ENCODE results near the gene SLC23A3. TPM values are rescaled to one million over a fixed set of nuclear protein-coding genes. Genes with fewer than 3 reads are reported as not detected.

Gene SLC23A3
- total RNA-seq, 4 donors from 2014 or later = 1.0 to 2.7 (median 1.2) TPM

DNA sequence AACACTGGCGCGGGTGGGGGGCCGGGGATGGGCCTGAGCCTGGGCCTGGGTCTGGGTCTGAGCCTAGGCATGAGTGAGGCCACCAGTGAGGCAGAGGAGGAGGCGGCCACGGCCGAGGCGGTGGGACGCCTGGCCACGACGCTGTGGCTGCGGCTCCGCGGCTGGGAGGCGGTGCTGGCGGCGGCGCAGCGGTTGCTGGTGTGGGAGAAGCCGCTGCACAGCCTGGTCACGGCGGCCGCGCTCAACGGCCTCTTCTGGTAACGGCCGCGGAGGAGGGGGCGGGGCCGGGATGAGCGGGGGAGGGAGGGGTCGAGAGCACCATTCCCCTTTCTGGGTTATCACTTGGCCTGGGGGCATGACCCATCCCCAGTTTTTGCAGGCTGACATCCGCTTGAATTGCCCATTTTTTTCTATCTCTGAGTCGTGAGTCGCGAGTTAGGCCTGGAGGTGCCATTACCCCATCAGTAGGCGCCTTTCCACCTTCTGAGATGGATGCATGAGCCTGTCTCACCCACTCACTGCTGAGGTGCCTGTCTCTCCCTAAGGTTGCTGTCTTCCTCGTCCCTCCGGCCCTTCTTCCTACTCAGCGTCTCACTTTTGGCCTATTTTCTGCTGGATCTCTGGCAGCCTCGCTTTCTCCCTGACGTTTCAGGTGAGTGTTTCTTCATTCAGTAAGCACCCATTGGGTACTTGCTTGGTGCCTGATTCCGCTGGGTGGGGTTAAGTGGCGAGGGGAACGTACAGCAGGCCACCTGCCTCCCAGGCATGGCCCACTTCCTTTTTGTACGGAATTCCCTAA, 8.7 kb upstream of the SLC23A3 start:
- TF ChIP-seq, protein P1, sequence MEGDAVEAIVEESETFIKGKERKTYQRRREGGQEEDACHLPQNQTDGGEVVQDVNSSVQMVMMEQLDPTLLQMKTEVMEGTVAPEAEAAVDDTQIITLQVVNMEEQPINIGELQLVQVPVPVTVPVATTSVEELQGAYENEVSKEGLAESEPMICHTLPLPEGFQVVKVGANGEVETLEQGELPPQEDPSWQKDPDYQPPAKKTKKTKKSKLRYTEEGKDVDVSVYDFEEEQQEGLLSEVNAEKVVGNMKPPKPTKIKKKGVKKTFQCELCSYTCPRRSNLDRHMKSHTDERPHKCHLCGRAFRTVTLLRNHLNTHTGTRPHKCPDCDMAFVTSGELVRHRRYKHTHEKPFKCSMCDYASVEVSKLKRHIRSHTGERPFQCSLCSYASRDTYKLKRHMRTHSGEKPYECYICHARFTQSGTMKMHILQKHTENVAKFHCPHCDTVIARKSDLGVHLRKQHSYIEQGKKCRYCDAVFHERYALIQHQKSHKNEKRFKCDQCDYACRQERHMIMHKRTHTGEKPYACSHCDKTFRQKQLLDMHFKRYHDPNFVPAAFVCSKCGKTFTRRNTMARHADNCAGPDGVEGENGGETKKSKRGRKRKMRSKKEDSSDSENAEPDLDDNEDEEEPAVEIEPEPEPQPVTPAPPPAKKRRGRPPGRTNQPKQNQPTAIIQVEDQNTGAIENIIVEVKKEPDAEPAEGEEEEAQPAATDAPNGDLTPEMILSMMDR (IDR thresholded peaks at IDR 0.05) = no peak
- DNase-seq (ENCODE audit: low spot score) = peak; percentile 46
- ATAC-seq (ENCODE audit: low FRiP score) = no peak

DNA sequence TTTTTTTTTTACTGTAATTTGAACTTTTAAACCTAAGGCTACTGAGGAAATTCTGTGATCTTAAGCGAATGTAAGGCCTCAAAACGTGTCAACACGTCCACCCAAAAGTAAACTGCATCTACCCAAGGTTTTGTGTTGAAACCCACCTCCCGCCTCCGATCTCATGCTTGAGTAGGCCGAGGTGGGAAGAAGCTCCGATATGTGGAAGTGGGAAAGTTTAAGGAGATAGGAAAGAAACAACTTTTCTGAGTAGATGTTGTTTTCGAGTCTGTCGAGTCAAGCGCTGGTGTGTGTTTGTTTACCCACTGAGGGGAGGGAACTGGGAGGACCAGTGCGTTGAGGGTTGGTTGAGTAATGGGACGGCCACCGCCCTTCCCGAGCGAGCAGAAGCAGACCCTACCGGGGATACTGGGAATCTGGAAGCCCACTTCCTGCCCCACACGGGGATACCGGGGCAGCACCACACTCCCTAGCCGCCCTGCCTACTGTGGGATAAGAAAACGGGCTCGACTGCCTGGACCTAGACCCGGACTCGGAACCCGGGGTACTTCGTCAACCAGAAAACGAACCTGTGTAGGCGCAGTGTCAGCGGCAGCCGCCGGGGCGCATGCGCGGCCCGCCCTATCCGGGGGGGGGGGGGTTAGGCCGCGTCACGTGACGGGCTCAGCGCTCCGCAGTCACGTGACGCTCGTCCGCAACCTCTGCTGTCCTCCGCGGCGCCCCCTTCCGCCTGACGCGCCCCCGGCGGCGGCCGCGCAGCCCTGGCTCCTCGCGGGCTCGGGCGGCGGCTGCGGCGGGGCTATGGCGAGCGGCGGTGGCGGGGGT, 7.9 kb upstream of the SLC23A3 start, which contains the start of gene RETREG2:
RETREG2 (plus strand) TSS at position 724 of the 825 bp plus-strand sequence; CDS start at position 802, 78 bp downstream.
- peak; percentile 28 for DNase-seq (ENCODE audit: low spot score)
- peak; percentile 85 for ATAC-seq (ENCODE audit: low FRiP score)
- TF ChIP-seq, protein P1 (IDR thresholded peaks at IDR 0.05) = peak in 1 of 3 donors; percentile 25

DNA sequence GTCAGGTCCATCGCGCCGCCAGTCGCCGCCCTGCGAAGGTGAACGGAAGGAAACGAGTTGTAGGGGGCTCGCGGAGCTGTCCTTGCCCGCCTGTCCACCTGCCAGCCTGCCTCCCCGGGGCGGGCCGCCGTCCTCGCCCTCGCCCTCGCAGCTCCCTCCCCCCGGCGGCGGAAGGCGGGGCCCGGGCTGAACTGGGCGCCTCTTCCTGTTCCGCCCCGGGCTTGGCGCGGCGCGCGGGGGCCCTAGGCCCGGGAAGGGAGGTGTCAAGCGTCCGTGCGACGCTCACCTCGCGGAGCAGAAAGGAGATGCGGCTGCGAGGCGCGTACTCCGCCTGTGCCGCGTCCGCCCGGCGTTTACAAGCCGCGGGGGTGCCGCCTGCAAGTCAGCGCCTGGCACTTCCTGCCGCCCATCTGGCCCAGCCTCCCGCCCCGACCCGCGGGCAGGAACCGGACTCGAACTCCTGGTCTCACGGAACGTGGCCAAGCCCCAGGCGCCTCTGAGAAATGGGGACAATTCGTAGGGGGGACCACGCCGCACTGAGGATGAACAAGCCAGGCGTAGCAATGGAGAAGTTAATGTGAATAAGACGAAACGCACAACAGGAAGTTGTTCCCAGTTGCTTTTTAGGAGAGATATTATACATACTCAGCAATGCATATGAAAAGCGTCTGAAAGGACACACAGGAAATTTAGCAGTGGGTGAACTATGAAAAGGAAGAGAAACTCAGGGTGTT, 7.2 kb upstream of the SLC23A3 start, which contains the start of gene CNPPD1:
CNPPD1 (minus strand) TSS at position 108 of the 734 bp plus-strand sequence; CDS start at position 11, 97 bp downstream.
- TF ChIP-seq, protein P1 (IDR thresholded peaks at IDR 0.05) = no peak
- peak; percentile 78 for ATAC-seq (ENCODE audit: low FRiP score)

DNA sequence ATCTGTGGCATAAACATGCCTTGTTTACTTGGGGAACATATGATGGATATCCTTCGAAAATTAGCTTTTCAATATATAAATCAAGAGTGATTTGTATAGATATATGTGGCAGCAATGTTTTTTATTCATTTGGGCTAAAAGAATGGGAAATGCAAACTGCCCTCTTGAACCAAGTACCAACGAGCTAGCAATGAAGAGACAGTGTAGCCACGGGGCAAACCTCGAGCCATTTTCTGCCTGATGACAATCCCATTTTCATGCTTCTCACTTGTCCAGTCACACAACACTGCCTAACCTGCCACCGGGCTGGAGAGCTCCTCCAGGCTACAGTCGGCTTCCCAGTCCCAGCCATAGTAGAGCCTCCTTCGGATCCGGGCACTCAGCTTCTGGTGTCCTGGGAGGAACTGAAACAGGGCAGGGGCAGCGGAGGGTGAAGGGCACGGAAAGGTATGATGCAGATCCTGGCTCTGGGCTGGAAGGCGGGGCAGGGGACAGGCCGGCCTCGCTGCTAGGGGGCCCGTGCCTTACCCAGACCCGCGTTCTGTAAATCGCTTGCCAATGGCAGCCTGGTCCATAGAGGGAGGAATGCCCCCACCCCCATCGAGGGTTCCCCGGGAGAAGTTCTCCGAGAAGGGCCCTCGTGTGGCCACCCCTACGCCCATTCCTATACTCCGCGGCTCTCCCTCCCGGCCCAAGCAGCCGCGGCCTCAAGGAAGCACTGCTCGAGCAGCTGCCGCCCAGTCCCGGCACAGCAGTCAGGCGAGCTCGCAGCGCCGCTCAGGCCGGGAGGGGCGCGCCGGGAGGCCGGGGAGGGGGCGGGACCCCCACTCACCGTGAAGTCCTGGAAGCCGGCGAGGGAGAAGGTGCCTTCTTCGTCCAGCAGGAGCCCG, 6.3 kb upstream of the SLC23A3 start:
- TF ChIP-seq, protein P1 (IDR thresholded peaks at IDR 0.05) = no peak
- ATAC-seq (ENCODE audit: low FRiP score) (peak; percentile 38), DNase-seq (ENCODE audit: low spot score) (peak; percentile 30)

More for the DNA sequence above, 7.2 kb upstream of the SLC23A3 start, which contains the start of gene CNPPD1:
- DNase-seq (ENCODE audit: low spot score) = peak; percentile 36

DNA sequence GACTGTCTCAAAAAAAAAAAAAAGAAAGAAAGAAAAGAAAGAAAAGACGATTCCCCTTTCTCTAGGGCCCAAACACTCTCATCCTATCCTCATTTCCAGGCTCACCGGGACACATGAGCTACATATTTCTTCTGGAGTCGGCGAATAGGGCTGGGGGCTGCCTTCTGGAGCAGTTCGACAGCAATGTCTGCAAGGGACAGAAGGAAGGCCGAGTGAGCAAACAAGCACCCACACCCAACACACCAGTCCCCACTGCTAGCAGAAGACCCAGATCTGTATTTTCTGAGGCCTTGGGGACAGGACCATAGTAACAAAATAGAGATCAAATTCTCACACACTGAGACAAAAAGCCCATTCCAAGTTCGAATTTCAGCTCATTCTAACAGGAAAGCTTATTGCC, 5.7 kb upstream of the SLC23A3 start:
- ATAC-seq (ENCODE audit: low FRiP score) = no peak

More for the DNA sequence above, 5.7 kb upstream of the SLC23A3 start:
- no peak for DNase-seq (ENCODE audit: low spot score)
- TF ChIP-seq, protein P1 (IDR thresholded peaks at IDR 0.05) = no peak

All from omental fat pad (tissue), 4 donors.